PC-3 (cell line): ENCODE data around the gene COQ10A.

ENCODE experiments used
- EZH2 ChIP-seq: fragments of 300-600 bp; sonication (generic); IDR thresholded peaks from one replicate; pipeline ENCODE4 v1.6.1; 2017; ENCODE audit warnings: antibody characterized with exemption, mild to moderate bottlenecking, low read length; ENCODE audit not compliant: unreplicated experiment
- EZH2phosphoT487 ChIP-seq: fragments of 300-600 bp; sonication (generic); IDR thresholded peaks from 2 replicates; pipeline ENCODE4 v1.6.1; 2018; ENCODE audit warnings: mild to moderate bottlenecking, antibody characterized with exemption, low read length, borderline replicate concordance
- TF ChIP-seq, protein P1 (sequence below): fragments of 300-600 bp; sonication (generic); conservative IDR thresholded peaks from 2 replicates; pipeline ENCODE4 v1.5.1; 2017; ENCODE audit warnings: antibody characterized with exemption, low read depth, mild to moderate bottlenecking, low read length

DNA sequence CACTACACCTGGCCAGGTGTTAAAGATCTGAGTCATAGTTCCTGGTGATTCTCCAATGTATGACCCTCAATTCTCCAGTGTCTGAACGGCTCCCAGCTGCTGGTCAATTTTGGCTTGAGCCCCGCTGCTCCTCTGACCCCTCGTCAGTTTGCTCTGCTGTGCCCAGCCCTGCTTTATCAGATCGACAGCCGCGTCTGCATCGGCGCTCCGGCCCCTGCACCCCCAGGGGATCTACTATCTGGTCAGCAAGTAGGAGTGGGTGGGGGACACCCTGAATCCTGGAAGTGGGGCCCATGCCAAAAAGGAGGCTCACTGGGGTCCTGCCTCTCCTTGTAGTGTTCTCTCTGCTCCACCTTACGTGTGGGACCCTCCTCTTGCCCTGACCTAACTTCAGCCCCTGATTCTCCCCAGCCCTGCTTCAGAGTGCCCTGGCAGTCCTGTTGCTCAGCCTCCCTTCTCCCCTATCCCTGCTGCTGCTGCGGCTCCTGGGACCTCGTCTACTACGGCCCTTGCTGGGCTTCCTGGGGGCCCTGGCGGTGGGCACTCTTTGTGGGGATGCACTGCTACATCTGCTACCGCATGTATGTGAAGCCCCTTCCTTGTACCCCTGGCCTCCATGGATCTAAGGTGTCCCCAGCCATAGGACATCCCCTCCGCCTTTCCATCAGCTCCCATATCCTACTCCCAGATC, 31.9 kb upstream of the COQ10A start:
- TF ChIP-seq, protein P1, sequence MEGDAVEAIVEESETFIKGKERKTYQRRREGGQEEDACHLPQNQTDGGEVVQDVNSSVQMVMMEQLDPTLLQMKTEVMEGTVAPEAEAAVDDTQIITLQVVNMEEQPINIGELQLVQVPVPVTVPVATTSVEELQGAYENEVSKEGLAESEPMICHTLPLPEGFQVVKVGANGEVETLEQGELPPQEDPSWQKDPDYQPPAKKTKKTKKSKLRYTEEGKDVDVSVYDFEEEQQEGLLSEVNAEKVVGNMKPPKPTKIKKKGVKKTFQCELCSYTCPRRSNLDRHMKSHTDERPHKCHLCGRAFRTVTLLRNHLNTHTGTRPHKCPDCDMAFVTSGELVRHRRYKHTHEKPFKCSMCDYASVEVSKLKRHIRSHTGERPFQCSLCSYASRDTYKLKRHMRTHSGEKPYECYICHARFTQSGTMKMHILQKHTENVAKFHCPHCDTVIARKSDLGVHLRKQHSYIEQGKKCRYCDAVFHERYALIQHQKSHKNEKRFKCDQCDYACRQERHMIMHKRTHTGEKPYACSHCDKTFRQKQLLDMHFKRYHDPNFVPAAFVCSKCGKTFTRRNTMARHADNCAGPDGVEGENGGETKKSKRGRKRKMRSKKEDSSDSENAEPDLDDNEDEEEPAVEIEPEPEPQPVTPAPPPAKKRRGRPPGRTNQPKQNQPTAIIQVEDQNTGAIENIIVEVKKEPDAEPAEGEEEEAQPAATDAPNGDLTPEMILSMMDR, result no peak
- no peak for TF ChIP-seq EZH2
- no peak for TF ChIP-seq EZH2phosphoT487
